ENCODE data around the gene AGER. TPM values are rescaled to one million over a fixed set of nuclear protein-coding genes. Genes with fewer than 3 reads are reported as not detected.
"Not testable (repeated sequence)": the region's sequence is repeated elsewhere in the genome, so short reads cannot be mapped to it uniquely, and the experiment has no call there.

The AGER gene
- total RNA-seq, 1 donor from 2014 or later, result 1.1 TPM

- Mint-ChIP-seq H3K36me3 (peaks cover 15% of the 10 kb centered on the region), H3K27me3 (ENCODE audit: insufficient read depth, low read depth) (peaks cover 12% of the 10 kb centered on the region), H3K4me3 (peak overlapping the region; percentile 93), H3K27ac (peak overlapping the region; percentile 96), H3K9me3 (no peaks in the 10 kb centered on the region), H3K4me1 (peaks cover 62% of the 10 kb centered on the region)
- Histone ChIP-seq H3K9ac (peak overlapping the region; percentile 59), H3K36me3 (no peaks in the 10 kb centered on the region), H3K27ac (peak overlapping the region; percentile 66), H3K9me3 (ENCODE audit: low read depth) (no peaks in the 10 kb centered on the region), H3K4me2 (peak overlapping the region; percentile 99), H3K4me1 (peaks cover 20% of the 10 kb centered on the region), H3K4me3 (peak overlapping the region; percentile 88), H2AFZ (replicated peaks) (no peak overlapping the region), H3F3A (ENCODE audit: low read depth) (peaks cover 42% of the 10 kb centered on the region), H3K79me2 (ENCODE audit: low read depth) (peaks cover 36% of the 10 kb centered on the region), H3K27me3 (no peaks in the 10 kb centered on the region), H4K20me1 (ENCODE audit: low read depth) (peaks cover 27% of the 10 kb centered on the region)
- TF ChIP-seq CTCF (IDR thresholded peaks at IDR 0.05), result no peak
- DNase-seq (ENCODE audit: low spot score), result no peak
Observed at GRCh38 chr6:32189069-32189741, 5.2 kb upstream of the AGER start.

GRCh38 chr6:32188381-32189068 is 4.5 kb upstream of the AGER start:
- peaks cover 13% of the 10 kb centered on the region for H3K36me3 Mint-ChIP-seq
- peak overlapping the region; percentile 99 for H3K4me2 ChIP-seq
- peak overlapping the region; percentile 59 for H3K9ac ChIP-seq
- H3K4me3 ChIP-seq, result peak overlapping the region; percentile 88
- H3K27me3 Mint-ChIP-seq (ENCODE audit: insufficient read depth, low read depth), result peaks cover 10% of the 10 kb centered on the region
- H2AFZ ChIP-seq (replicated peaks), result no peak overlapping the region
- no peaks in the 10 kb centered on the region for H3K9me3 ChIP-seq (ENCODE audit: low read depth)
- no peaks in the 10 kb centered on the region for H3K27me3 ChIP-seq
- peaks cover 58% of the 10 kb centered on the region for H3K4me1 Mint-ChIP-seq
- peak overlapping the region; percentile 66 for H3K27ac ChIP-seq
- H3K79me2 ChIP-seq (ENCODE audit: low read depth), result peaks cover 36% of the 10 kb centered on the region
- peak overlapping the region; percentile 96 for H3K27ac Mint-ChIP-seq
- H3K4me3 Mint-ChIP-seq, result peak overlapping the region; percentile 93
- no peak for DNase-seq (ENCODE audit: low spot score)
- H3F3A ChIP-seq (ENCODE audit: low read depth), result peaks cover 46% of the 10 kb centered on the region
- H4K20me1 ChIP-seq (ENCODE audit: low read depth), result peaks cover 27% of the 10 kb centered on the region
- H3K36me3 ChIP-seq, result no peaks in the 10 kb centered on the region
- peaks cover 20% of the 10 kb centered on the region for H3K4me1 ChIP-seq
- TF ChIP-seq CTCF (IDR thresholded peaks at IDR 0.05) (no peak), EZH2 (IDR thresholded peaks at IDR 0.05) (no peak), EZH2phosphoT487 (IDR thresholded peaks at IDR 0.05) (no peak)
- no peaks in the 10 kb centered on the region for H3K9me3 Mint-ChIP-seq

- not testable (repeated sequence) for H3K27ac ChIP-seq
- Histone ChIP-seq H3K4me2 (peak overlapping the region; percentile 99), H4K20me1 (ENCODE audit: low read depth) (peaks cover 27% of the 10 kb centered on the region)
Observed at GRCh38 chr6:32187725-32188380, 3.8 kb upstream of the AGER start.

More at GRCh38 chr6:32187725-32188380, 3.8 kb upstream of the AGER start:
- H3K4me1 Mint-ChIP-seq, result peaks cover 55% of the 10 kb centered on the region
- Histone ChIP-seq H3F3A (ENCODE audit: low read depth) (peaks cover 50% of the 10 kb centered on the region), H3K4me1 (peaks cover 18% of the 10 kb centered on the region), H3K9ac (peak overlapping the region; percentile 59), H3K4me3 (peak overlapping the region; percentile 88), H3K79me2 (ENCODE audit: low read depth) (peaks cover 36% of the 10 kb centered on the region)
- DNase-seq (ENCODE audit: low spot score); H3K36me3 ChIP-seq; H3K27me3 ChIP-seq; H3K9me3 ChIP-seq (ENCODE audit: low read depth); H3K27ac Mint-ChIP-seq; H2AFZ ChIP-seq (replicated peaks); H3K9me3 Mint-ChIP-seq: not testable (repeated sequence)
- peak overlapping the region; percentile 93 for H3K4me3 Mint-ChIP-seq
- peaks cover 10% of the 10 kb centered on the region for H3K27me3 Mint-ChIP-seq (ENCODE audit: insufficient read depth, low read depth)
- H3K36me3 Mint-ChIP-seq, result peaks cover 14% of the 10 kb centered on the region
